Endothelial cell of umbilical vein (primary cell): Measurements from ENCODE around the gene PPIP5K1. TPM values are rescaled to one million over a fixed set of nuclear protein-coding genes. Genes with fewer than 3 reads are reported as not detected.

Experiments used
- BruUV-seq: library from RNA; stranded (reverse); fragments of 400-500 nt; replicated peaks from 2 replicates; lab custom pipeline; 2021; lab: Mats Ljungman, UMichigan
- CTCF ChIA-PET: fragments of 300-600, 350-600 bp; sonication (Branson Sonifier 250); formaldehyde crosslinking; loops from one replicate; lab custom pipeline; 2021; ENCODE audit warnings: antibody characterized with exemption, inconsistent platforms; lab: Charles Lee
- POLR2A ChIA-PET: fragments of 300-600, 350-600 bp; sonication (Branson Sonifier 250); formaldehyde crosslinking; loops from one replicate; lab custom pipeline; 2021; ENCODE audit warnings: antibody characterized with exemption, inconsistent platforms; lab: Charles Lee
- DNase-seq: peaks from one replicate; pipeline ENCODE4 v3.0.0-alpha.2; 2011; ENCODE audit warnings: low read depth, low spot score
- FAIRE-seq: peaks from 2 replicates; lab custom pipeline; 2011; peaks lifted over from hg19 to GRCh38; lab: Jason Lieb, UNC
- H2AFZ ChIP-seq: 2 replicates; pipeline ENCODE4 v1.6.0; 2012; ENCODE audit warnings: low read depth, low read length, control low read depth, inconsistent platforms
- H3K27ac ChIP-seq: 2 replicates; pipeline ENCODE4 v1.5.1; 2011; ENCODE audit warnings: low read depth, mild to moderate bottlenecking, control low read depth, low read length, moderate library complexity; ENCODE audit not compliant: insufficient read depth
- H3K27me3 ChIP-seq, 2 experiments: 2 replicates each; pipeline versions ENCODE4 v1.6.0 to v1.6.1; 2011; ENCODE audit warnings: low read length in 2 of 2, mixed read lengths in 1 of 2; ENCODE audit not compliant: control insufficient read depth in 2 of 2, insufficient read depth in 2 of 2
- H3K36me3 ChIP-seq, 2 experiments: 2 replicates in 1 of 2; 3 replicates in 1 of 2; pipeline ENCODE4 v1.5.1; 2011; ENCODE audit warnings: low read length in 2 of 2, mild to moderate bottlenecking in 1 of 2, moderate library complexity in 1 of 2; ENCODE audit not compliant: control insufficient read depth in 2 of 2, insufficient read depth in 2 of 2; ENCODE audit errors: extremely low read depth in 1 of 2
- H3K4me1 ChIP-seq: 3 replicates; pipeline ENCODE4 v1.5.1; 2011; ENCODE audit warnings: mild to moderate bottlenecking, low read length; ENCODE audit not compliant: control insufficient read depth, insufficient read depth; ENCODE audit errors: extremely low read depth
- H3K4me2 ChIP-seq: 2 replicates; pipeline ENCODE4 v1.6.1; 2011; ENCODE audit warnings: low read length, control low read depth, mixed read lengths; ENCODE audit not compliant: insufficient read depth
- H3K4me3 ChIP-seq, 3 experiments: fragments of 200-600 bp in 1 of 3; sonication (generic), shearing (Covaris generic) in 1 of 3; replicated peaks in 1 of 3; 2 replicates each; pipeline ENCODE4 v1.5.1; 2011 to 2016; ENCODE audit warnings: control low read depth in 3 of 3, low read length in 3 of 3, mild to moderate bottlenecking in 2 of 3, inconsistent platforms in 1 of 3, low read depth in 1 of 3, moderate library complexity in 1 of 3; ENCODE audit not compliant: insufficient read depth in 1 of 3
- H3K79me2 ChIP-seq: 2 replicates; pipeline ENCODE4 v1.6.0; 2012; ENCODE audit warnings: low read length, inconsistent platforms; ENCODE audit not compliant: control insufficient read depth, insufficient read depth
- H3K9ac ChIP-seq: replicated peaks from 2 replicates; pipeline ENCODE3; 2011; ENCODE audit warnings: low read length, control low read depth; ENCODE audit not compliant: insufficient read depth; ENCODE audit errors: extremely low read depth
- H3K9me1 ChIP-seq: replicated peaks from 3 replicates; pipeline ENCODE4 v1.6.0; 2011; ENCODE audit warnings: mild to moderate bottlenecking, low read length; ENCODE audit not compliant: control insufficient read depth, insufficient read depth; ENCODE audit errors: extremely low read depth
- H3K9me3 ChIP-seq: replicated peaks from 2 replicates; pipeline ENCODE4 v1.5.1; 2012; ENCODE audit warnings: low read length, inconsistent platforms; ENCODE audit not compliant: control insufficient read depth, insufficient read depth
- H4K20me1 ChIP-seq: replicated peaks from 2 replicates; pipeline ENCODE3; 2011; ENCODE audit warnings: mild to moderate bottlenecking, low read length; ENCODE audit not compliant: control insufficient read depth, insufficient read depth; ENCODE audit errors: extremely low read depth
- EZH2 ChIP-seq: IDR thresholded peaks from 2 replicates; pipeline ENCODE4 v1.6.1; 2012; ENCODE audit warnings: borderline replicate concordance, low read depth, mild to moderate bottlenecking, moderate library complexity, low read length, inconsistent platforms; ENCODE audit not compliant: severe bottlenecking
- FOS ChIP-seq: IDR thresholded peaks from 2 replicates; pipeline ENCODE4 v1.6.1; 2011; ENCODE audit warnings: mild to moderate bottlenecking, low read length, moderate library complexity, borderline replicate concordance; ENCODE audit not compliant: insufficient read depth
- GATA2 ChIP-seq: IDR thresholded peaks from 2 replicates; pipeline ENCODE4 v1.7.0; 2011; ENCODE audit warnings: low read depth, mild to moderate bottlenecking, moderate library complexity, mixed read lengths, low read length; ENCODE audit not compliant: insufficient read length, insufficient read depth
- JUN ChIP-seq: IDR thresholded peaks from 2 replicates; pipeline ENCODE4 v1.6.1; 2011; ENCODE audit warnings: borderline replicate concordance, low read depth; ENCODE audit not compliant: insufficient read length, insufficient read depth
- MYC ChIP-seq: IDR thresholded peaks from one replicate; pipeline ENCODE4 v1.6.1; 2011; ENCODE audit warnings: mild to moderate bottlenecking, low read depth, low read length
- POLR2A ChIP-seq: IDR thresholded peaks from 2 replicates; pipeline ENCODE4 v1.6.1; 2012; ENCODE audit warnings: low read depth, mild to moderate bottlenecking, control low read depth, low read length
- POLR2AphosphoS5 ChIP-seq: IDR thresholded peaks from 2 replicates; pipeline ENCODE4 v1.6.1; 2012; ENCODE audit warnings: low read depth, mild to moderate bottlenecking, control low read depth, low read length, moderate library complexity; ENCODE audit not compliant: insufficient read depth
- dilution Hi-C: fragments of 300-500 bp; cut with MboI; formaldehyde crosslinking; loops from one replicate; pipeline ENCODE4 v1.15.0; 2019; ENCODE audit warnings: low sequenced_read_pairs; ENCODE audit not compliant: extremely low pct_ligation_motif_present
- intact Hi-C: fragments of 100-400 bp; cut with micrococcal nuclease; formaldehyde crosslinking; loops from one replicate; pipeline ENCODE4 v1.10.0; 2022
- polyA plus RNA-seq, 4 experiments: library from polyadenylated mRNA; depleted of rRNA in 3 of 4; stranded (reverse) in 3 of 4; unstranded in 1 of 4; fragments of >200 nt; gene quantifications; 2 replicates each; pipeline versions ENCODE4 v1.2.1 to v1.2.3, GENCODE V29; 2011 to 2012; ENCODE audit warnings: missing spikeins in 1 of 4
- total RNA-seq: library from RNA; stranded (reverse); gene quantifications from 2 replicates; pipeline ENCODE4 v1.2.3, GENCODE V29; 2021
- TF ChIP-seq, protein P1 (sequence below): IDR thresholded peaks from 2 replicates; pipeline ENCODE4 v1.6.1; 2011; ENCODE audit not compliant: insufficient read depth, insufficient read length
- TF ChIP-seq, protein P2 (sequence below), 2 donors: IDR thresholded peaks; 1 replicate in 1 of 2; 2 replicates in 1 of 2; pipeline ENCODE4 v1.5.1; 2011; ENCODE audit warnings: low read length in 2 of 2, mild to moderate bottlenecking in 2 of 2, moderate library complexity in 2 of 2, control low read depth in 1 of 2, inconsistent platforms in 1 of 2, low read depth in 1 of 2; ENCODE audit not compliant: insufficient read depth in 1 of 2; ENCODE audit errors: extremely low read depth in 1 of 2

PPIP5K1 gene
- total and polyA plus RNA-seq, 2 donors (not counting 3 experiments of a cell fraction or from before 2014, with no cell fraction given), result 22.2 to 35.3 TPM

DNA sequence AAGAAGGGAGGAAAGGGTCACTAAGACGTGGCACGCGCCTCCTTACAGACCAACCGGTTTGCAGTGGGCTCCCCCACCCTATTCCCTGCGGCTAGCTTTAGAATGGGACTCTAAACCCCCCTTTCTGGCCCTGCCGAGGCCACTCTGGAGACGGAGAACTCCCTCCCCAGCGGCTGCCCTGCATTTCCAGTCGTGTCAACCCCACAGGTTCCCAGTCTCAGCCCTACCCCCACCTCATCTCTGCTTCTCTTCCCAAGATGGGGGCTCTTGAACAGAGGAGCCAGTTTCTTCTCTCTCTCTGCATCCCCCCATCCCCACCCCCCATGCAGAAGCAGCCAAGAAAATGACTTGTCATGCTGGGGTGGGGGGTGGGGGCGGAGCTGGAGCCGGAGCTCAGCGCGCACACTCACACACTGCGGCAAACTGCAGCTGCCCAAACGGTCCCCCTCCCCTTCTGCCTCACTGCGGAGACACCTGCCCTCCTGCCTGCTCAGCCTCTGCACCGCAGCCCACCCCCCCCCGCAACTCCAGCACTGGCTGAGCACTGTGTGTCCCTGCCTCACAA lies 71.7 kb downstream of the PPIP5K1 start:
- Histone ChIP-seq H3K4me2 (peak overlapping the region; percentile 72), H3K4me3 (peak overlapping the region; percentile 18 to 32 (median 24)), H3K36me3 (no peaks in the 10 kb centered on the region), H3K27ac (no peak overlapping the region), H3K9me3 (no peaks in the 10 kb centered on the region), H3K4me1 (peaks cover 19% of the 10 kb centered on the region), H3K9me1 (no peaks in the 10 kb centered on the region), H3K79me2 (no peaks in the 10 kb centered on the region), H2AFZ (peak overlapping the region; percentile 92), H3K9ac (no peak overlapping the region), H3K27me3 (peaks cover 0 to 6% of the 10 kb centered on the region in 2 experiments), H4K20me1 (no peaks in the 10 kb centered on the region)
- TF ChIP-seq GATA2 (no peak), POLR2AphosphoS5 (no peak), JUN (no peak), MYC (no peak), EZH2 (no peak), FOS (no peak), POLR2A (no peak)
- TF ChIP-seq, protein P1, sequence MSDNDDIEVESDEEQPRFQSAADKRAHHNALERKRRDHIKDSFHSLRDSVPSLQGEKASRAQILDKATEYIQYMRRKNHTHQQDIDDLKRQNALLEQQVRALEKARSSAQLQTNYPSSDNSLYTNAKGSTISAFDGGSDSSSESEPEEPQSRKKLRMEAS, result no peak
- TF ChIP-seq, protein P2, sequence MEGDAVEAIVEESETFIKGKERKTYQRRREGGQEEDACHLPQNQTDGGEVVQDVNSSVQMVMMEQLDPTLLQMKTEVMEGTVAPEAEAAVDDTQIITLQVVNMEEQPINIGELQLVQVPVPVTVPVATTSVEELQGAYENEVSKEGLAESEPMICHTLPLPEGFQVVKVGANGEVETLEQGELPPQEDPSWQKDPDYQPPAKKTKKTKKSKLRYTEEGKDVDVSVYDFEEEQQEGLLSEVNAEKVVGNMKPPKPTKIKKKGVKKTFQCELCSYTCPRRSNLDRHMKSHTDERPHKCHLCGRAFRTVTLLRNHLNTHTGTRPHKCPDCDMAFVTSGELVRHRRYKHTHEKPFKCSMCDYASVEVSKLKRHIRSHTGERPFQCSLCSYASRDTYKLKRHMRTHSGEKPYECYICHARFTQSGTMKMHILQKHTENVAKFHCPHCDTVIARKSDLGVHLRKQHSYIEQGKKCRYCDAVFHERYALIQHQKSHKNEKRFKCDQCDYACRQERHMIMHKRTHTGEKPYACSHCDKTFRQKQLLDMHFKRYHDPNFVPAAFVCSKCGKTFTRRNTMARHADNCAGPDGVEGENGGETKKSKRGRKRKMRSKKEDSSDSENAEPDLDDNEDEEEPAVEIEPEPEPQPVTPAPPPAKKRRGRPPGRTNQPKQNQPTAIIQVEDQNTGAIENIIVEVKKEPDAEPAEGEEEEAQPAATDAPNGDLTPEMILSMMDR (IDR thresholded peaks at IDR 0.05; ENCODE audit: extremely low read depth in 1 of 2, insufficient read depth in 1 of 2, low read depth in 1 of 2, low read length in 2 of 2), result no peak
- POLR2A ChIA-PET, result no interaction called here
- FAIRE-seq, result peak; percentile 64
- dilution Hi-C loops, result no loop called here
- intact Hi-C loops, result loop anchor here (10.0 kb wide), 1 partner anchor 227 kb away; the partner anchor contains the start of gene PDIA3
- peak; percentile 42 for DNase-seq
- BruUV-seq, result no TSS peak
- CTCF ChIA-PET, result interaction anchor here (1.0 to 1.6 kb wide), 3 partner anchors 9 to 78 kb away, joined by 3 to 5 read pairs (median 3); no protein-coding TSS in a partner anchor
